ENCODE data around the gene SRP14. TPM values are rescaled to one million over a fixed set of nuclear protein-coding genes. Genes with fewer than 3 reads are reported as not detected.
A peak's percentile ranks its signal among the peaks of the same experiment; 100 is the strongest.

The SRP14 gene
- total and polyA plus RNA-seq, 12 donors, result 173 to 989 (median 333) TPM

DNA sequence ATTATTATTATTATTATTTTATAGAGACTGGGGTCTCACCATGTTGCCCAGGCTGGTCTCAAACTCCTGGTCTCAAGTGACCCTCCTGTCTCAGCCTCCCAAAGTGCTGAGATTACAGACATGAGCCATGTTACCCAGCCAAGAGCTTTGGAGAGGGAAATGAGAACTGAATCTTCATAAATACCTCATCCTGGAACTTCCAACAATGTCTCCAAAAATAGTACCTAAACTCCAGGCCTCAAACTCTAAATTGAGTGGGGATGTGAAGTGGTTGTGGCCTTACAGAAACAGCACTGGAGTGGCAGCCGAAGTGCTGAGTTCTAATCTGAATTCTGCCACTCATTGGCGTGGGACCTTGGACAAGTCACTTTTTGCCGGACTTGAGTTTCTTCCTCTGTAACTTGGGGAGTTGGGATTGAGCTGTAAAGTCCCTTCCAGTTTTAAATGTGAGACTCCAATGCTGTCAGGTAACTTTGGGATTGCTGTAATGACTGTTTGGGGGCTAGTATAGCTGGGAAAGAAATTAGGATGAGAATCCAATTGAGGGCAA, 10.0 kb upstream of the SRP14 start:
- Histone ChIP-seq H3K27ac (peak overlapping the region in 1 of 5 donors; percentile 71), H3K36me3 (replicated peaks in 1 of 2) (no peaks in the 10 kb centered on the region), H3K9me3 (replicated peaks in 1 of 3) (no peaks in the 10 kb centered on the region), H3K4me3 (no peak overlapping the region), H3K27me3 (no peaks in the 10 kb centered on the region), H3K4me1 (replicated peaks in 1 of 2) (peaks cover 23 to 33% of the 10 kb centered on the region in 2 donors)
- intact Hi-C loops (cut with DNase I), result loop anchor here (5.0 to 10.0 kb wide), 3 partner anchors 116 to 226 kb away; partner anchors contain the start of gene BUB1B (in 1 of the 2)
- WGBS, 4 donors, result 90 to 96% (median 93%) methylated on average over 3 of the region's 3 CpGs
- TF ChIP-seq, protein P1, sequence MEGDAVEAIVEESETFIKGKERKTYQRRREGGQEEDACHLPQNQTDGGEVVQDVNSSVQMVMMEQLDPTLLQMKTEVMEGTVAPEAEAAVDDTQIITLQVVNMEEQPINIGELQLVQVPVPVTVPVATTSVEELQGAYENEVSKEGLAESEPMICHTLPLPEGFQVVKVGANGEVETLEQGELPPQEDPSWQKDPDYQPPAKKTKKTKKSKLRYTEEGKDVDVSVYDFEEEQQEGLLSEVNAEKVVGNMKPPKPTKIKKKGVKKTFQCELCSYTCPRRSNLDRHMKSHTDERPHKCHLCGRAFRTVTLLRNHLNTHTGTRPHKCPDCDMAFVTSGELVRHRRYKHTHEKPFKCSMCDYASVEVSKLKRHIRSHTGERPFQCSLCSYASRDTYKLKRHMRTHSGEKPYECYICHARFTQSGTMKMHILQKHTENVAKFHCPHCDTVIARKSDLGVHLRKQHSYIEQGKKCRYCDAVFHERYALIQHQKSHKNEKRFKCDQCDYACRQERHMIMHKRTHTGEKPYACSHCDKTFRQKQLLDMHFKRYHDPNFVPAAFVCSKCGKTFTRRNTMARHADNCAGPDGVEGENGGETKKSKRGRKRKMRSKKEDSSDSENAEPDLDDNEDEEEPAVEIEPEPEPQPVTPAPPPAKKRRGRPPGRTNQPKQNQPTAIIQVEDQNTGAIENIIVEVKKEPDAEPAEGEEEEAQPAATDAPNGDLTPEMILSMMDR (IDR thresholded peaks at IDR 0.05), result no peak
- no peak for TF ChIP-seq POLR2A (IDR thresholded peaks at IDR 0.05)
- DNase-seq, result peak in 2 of 7 donors; percentile 8 to 20

DNA sequence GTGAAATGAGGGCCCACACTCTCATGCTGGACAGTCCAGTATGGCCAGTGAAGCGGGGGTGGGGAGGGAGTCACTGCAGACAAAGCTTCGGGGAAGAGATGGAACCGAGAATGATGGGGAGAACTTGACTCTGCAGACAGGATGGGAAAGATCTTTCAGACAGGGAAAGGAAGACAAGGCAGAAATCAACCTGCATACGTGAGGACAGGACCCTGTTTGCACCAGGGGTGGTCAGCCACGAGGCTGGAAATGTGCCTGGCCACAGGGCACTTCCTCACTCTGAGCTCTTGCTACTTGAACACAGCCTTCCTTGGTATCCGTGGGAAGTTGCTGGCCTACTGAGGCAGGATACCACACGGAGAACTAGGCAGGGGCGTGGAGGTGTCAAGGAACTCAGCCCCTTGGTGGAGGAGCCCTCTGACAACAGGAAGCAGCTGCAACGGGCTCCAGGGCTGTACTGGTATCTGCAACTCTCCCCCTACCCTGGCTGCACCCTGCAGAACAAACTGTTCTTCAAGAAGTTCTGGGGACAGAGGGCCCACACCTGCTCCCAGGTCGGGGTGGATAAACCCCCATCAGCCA, 9.3 kb upstream of the SRP14 start:
- H3K27me3 ChIP-seq, result no peaks in the 10 kb centered on the region
- H3K9me3 ChIP-seq (replicated peaks in 1 of 3), result no peaks in the 10 kb centered on the region
- no peak for TF ChIP-seq POLR2A (IDR thresholded peaks at IDR 0.05)
- TF ChIP-seq, protein P1 (IDR thresholded peaks at IDR 0.05), result no peak
- H3K4me1 ChIP-seq (replicated peaks in 1 of 2), result peaks cover 23 to 33% of the 10 kb centered on the region in 2 donors
- intact Hi-C loops (cut with DNase I), result loop anchor here (5.0 to 10.0 kb wide), 3 partner anchors 116 to 226 kb away; partner anchors contain the start of gene BUB1B (in 1 of the 2)
- no peak overlapping the region for H3K4me3 ChIP-seq
- no peaks in the 10 kb centered on the region for H3K36me3 ChIP-seq (replicated peaks in 1 of 2)
- peak in 4 of 7 donors; percentile 28 to 59 (median 38) for DNase-seq
- 65 to 78% (median 73%) methylated on average over 8 to 10 of the region's 10 CpGs for WGBS, 4 donors
- peak overlapping the region; percentile 9 to 87 (median 47) for H3K27ac ChIP-seq

DNA sequence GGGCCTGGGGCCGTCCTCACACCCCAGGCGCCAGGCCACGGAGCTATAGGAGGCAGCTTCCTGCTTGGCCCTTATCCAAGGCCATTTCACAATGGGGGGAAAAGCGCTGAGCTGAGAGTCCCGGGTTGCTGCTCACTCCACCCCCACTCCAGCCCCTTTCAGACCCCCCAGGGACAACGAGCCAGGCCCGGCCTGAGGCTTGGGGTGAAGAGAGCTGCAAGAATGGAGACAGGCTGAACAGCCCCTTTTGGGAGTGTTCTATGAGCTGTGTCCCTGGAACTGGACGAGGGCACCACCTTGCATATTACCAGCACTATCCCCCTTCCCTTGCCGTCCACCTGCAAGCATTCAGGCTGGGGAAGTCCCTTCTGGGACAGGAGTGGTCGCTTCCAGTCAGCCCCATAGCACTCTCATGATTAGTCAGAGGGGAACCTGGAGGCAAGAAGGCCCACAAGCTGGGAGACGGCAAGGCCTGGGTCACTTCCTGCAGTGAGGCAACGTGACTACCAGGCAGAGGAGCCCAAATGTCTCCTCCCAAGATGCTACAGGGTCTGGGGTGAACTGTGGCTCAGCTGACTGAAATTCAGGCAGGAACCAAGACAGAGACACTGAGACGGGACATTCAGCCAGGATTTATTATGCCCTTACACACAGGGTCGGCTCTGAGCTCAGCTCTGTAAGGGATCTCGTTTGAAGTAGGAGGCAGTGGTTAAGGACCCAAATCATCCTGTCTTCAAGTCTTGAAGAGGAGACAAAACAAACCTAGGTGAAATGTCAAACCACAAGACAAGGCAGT, 8.6 kb upstream of the SRP14 start:
- H3K4me1 ChIP-seq (replicated peaks in 1 of 2), result peaks cover 23 to 33% of the 10 kb centered on the region in 2 donors
- WGBS, 4 donors, result 46 to 88% (median 53%) methylated on average over 1 to 15 of the region's 15 CpGs
- intact Hi-C loops (cut with DNase I), result loop anchor here (5.0 to 10.0 kb wide), 3 partner anchors 117 to 227 kb away; partner anchors contain the start of gene BUB1B (in 1 of the 2)
- H3K9me3 ChIP-seq (replicated peaks in 1 of 3), result no peaks in the 10 kb centered on the region
- DNase-seq, result peak in 6 of 7 donors; percentile 60 to 74 (median 64)
- TF ChIP-seq, protein P1 (IDR thresholded peaks at IDR 0.05), result no peak
- TF ChIP-seq POLR2A (IDR thresholded peaks at IDR 0.05), result peak in 1 of 2 donors; percentile 6
- H3K27ac ChIP-seq, result peak overlapping the region; percentile 9 to 87 (median 47)
- H3K27me3 ChIP-seq, result no peaks in the 10 kb centered on the region
- H3K36me3 ChIP-seq (replicated peaks in 1 of 2), result no peaks in the 10 kb centered on the region
- no peak overlapping the region for H3K4me3 ChIP-seq

Data from adrenal gland (tissue), 12 donors.